Parathyroid adenoma (tissue), 2 donors: ENCODE data around the gene MAN2A2.

ENCODE experiments used
- H2AFZ ChIP-seq: fragments of 300-600 bp; sonication (generic); one replicate; pipeline ENCODE4 v1.7.0; 2017; ENCODE audit warnings: antibody characterized with exemption, mild to moderate bottlenecking
- H3K27ac ChIP-seq: fragments of 300-600 bp; sonication (generic); one replicate; pipeline ENCODE4 v1.7.0; 2017
- H3K27me3 ChIP-seq: fragments of 300-600 bp; sonication (generic); one replicate; pipeline ENCODE4 v1.7.0; 2017; ENCODE audit warnings: low read length; ENCODE audit not compliant: control insufficient read depth, insufficient read depth
- H3K36me3 ChIP-seq: fragments of 300-600 bp; sonication (generic); one replicate; pipeline ENCODE4 v1.7.0; 2017; ENCODE audit warnings: low read length; ENCODE audit not compliant: control insufficient read depth, insufficient read depth
- H3K4me1 ChIP-seq: fragments of 300-600 bp; sonication (generic); one replicate; pipeline ENCODE4 v1.7.0; 2017; ENCODE audit warnings: control low read depth
- H3K4me2 ChIP-seq: fragments of 300-600 bp; sonication (generic); one replicate; pipeline ENCODE4 v1.7.0; 2017; ENCODE audit warnings: low read length
- H3K4me3 ChIP-seq: fragments of 300-600 bp; sonication (generic); one replicate; pipeline ENCODE4 v1.7.0; 2017; ENCODE audit warnings: low read depth, low read length
- H3K79me2 ChIP-seq: fragments of 300-600 bp; sonication (generic); one replicate; pipeline ENCODE4 v1.7.0; 2017; ENCODE audit warnings: control low read depth
- H3K9ac ChIP-seq: fragments of 300-600 bp; sonication (generic); one replicate; pipeline ENCODE4 v1.7.0; 2017; ENCODE audit warnings: mild to moderate bottlenecking
- H3K9me3 ChIP-seq: fragments of 300-600 bp; sonication (generic); one replicate; pipeline ENCODE4 v1.7.0; 2017; ENCODE audit warnings: low read length; ENCODE audit not compliant: control insufficient read depth
- CTCF ChIP-seq: fragments of 300-600 bp; sonication (generic); IDR thresholded peaks from one replicate; pipeline ENCODE4 v1.7.0; 2017; ENCODE audit warnings: antibody characterized with exemption, mild to moderate bottlenecking
- donor health status: primary hyperparathyroidism.

MAN2A2 gene

GRCh38 chr15:90866800-90867199 is 36.3 kb upstream of the MAN2A2 start:
- Histone ChIP-seq H3K79me2 (no peaks in the 10 kb centered on the region), H3K9me3 (no peaks in the 10 kb centered on the region), H3K9ac (no peak overlapping the region), H3K27me3 (no peaks in the 10 kb centered on the region), H3K4me1 (peaks cover 7% of the 10 kb centered on the region), H3K27ac (no peak overlapping the region), H2AFZ (no peak overlapping the region), H3K4me2 (no peak overlapping the region), H3K36me3 (no peaks in the 10 kb centered on the region), H3K4me3 (no peak overlapping the region)
- no peak for TF ChIP-seq CTCF

GRCh38 chr15:90868261-90868689 is 34.8 kb upstream of the MAN2A2 start, which contains the start of gene FURIN:
Gene FURIN, plus strand, starts transcription at chr15:90868588. Its CDS starts 7,153 bp downstream, at chr15:90875741.
- Histone ChIP-seq H3K9ac (no peak within 1 kb of the TSS), H3K4me1 (peaks cover 13% of the 10 kb centered on the region), H3K27ac (peak within 1 kb of the TSS; percentile 21), H3K9me3 (no peaks in the 10 kb centered on the region), H3K36me3 (no peaks in the 10 kb centered on the region), H3K4me3 (no peak within 1 kb of the TSS), H3K4me2 (no peak within 1 kb of the TSS), H3K27me3 (no peaks in the 10 kb centered on the region), H3K79me2 (no peaks in the 10 kb centered on the region), H2AFZ (no peak within 1 kb of the TSS)
- no peak for TF ChIP-seq CTCF

- Histone ChIP-seq H3K27ac (peak overlapping the region; percentile 21), H3K4me1 (peaks cover 13% of the 10 kb centered on the region), H2AFZ (no peak overlapping the region), H3K36me3 (no peaks in the 10 kb centered on the region), H3K4me3 (no peak overlapping the region), H3K9me3 (no peaks in the 10 kb centered on the region), H3K9ac (no peak overlapping the region), H3K27me3 (no peaks in the 10 kb centered on the region), H3K79me2 (no peaks in the 10 kb centered on the region), H3K4me2 (no peak overlapping the region)
- TF ChIP-seq CTCF, result no peak
These were observed 34.0 kb upstream of the MAN2A2 start for GRCh38 chr15:90869140-90869541.

- H3K4me1 ChIP-seq, result peaks cover 13% of the 10 kb centered on the region
These were observed 33.3 kb upstream of the MAN2A2 start for GRCh38 chr15:90869601-90870353.

More at GRCh38 chr15:90869601-90870353, 33.3 kb upstream of the MAN2A2 start:
- H3K9me3 ChIP-seq, result no peaks in the 10 kb centered on the region
- H3K27me3 ChIP-seq, result no peaks in the 10 kb centered on the region
- no peaks in the 10 kb centered on the region for H3K79me2 ChIP-seq
- no peak overlapping the region for H2AFZ ChIP-seq
- peak overlapping the region; percentile 80 for H3K4me3 ChIP-seq
- peak overlapping the region; percentile 76 for H3K27ac ChIP-seq
- no peak for TF ChIP-seq CTCF
- H3K36me3 ChIP-seq, result no peaks in the 10 kb centered on the region
- peak overlapping the region; percentile 92 for H3K4me2 ChIP-seq
- H3K9ac ChIP-seq, result no peak overlapping the region
